ENCODE results near the gene CT47C1.

The CT47C1 gene

DNA sequence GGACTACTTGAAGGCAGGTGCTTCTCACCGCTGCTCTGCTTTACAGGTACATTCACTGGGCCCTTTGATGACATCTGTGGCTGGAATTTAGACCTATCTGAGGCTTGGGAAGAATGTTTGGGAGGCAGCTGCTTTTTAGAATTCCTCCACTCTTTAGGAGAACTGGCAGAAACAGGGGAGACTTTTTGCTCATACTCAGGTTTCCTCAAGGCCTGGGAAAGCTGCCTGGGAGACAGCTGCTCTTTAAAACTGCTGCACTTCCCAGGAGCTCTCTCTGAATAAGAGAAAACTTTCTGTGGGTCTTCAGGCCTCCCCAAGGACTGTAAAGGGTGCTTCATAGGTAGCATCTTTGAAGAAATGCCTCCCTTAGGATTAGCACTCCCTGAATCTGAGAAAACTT, 14.3 kb downstream of the CT47C1 start:
- no peaks in the 10 kb centered on the region for H3K36me3 ChIP-seq (ENCODE audit: control insufficient read depth in 2 of 2, insufficient read depth in 1 of 2, low read length in 2 of 2)
- TF ChIP-seq ZNF701 (tag by site-specific recombination; IDR thresholded peaks at IDR 0.05) (no peak), ZNF549 (tag by site-specific recombination; IDR thresholded peaks at IDR 0.05) (no peak)
- H3K9me3 ChIP-seq (ENCODE audit: control insufficient read depth, insufficient read depth, low read depth, low read length), result no peaks in the 10 kb centered on the region
- no peak overlapping the region for H3K4me3 ChIP-seq (ENCODE audit: low read depth, low read length)
- POLR2A ChIA-PET, result no interaction called here
- CTCF ChIA-PET, result no interaction called here
- no peaks in the 10 kb centered on the region for H3K4me1 ChIP-seq (ENCODE audit: control insufficient read depth, insufficient read depth, low read length)
- H3K27ac ChIP-seq (ENCODE audit: extremely low read depth, low read depth, low read length), result no peak overlapping the region

DNA sequence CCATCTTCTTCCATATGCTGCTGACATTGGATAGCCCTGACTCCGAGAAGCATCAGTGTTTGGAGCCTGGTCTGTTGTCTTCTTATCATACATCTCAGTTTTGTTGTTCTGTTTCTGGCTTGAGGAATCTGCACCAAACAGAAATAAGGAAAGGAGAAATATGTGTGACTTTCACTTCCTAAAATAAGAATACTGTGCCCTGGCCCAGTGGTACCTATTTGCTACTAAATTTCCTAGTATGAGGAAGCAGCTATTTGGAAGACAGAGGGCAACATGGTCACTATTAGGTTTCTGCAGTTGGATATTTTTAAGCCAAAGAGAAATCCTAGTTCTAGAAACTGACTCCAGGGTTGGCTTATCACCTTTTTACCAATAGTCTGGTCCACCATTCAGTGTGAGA, 16.8 kb downstream of the CT47C1 start:
- H3K27ac ChIP-seq (ENCODE audit: extremely low read depth, low read depth, low read length), result no peak overlapping the region
- H3K9me3 ChIP-seq (ENCODE audit: control insufficient read depth, insufficient read depth, low read depth, low read length), result no peaks in the 10 kb centered on the region
- H3K36me3 ChIP-seq (ENCODE audit: control insufficient read depth in 2 of 2, insufficient read depth in 1 of 2, low read length in 2 of 2), result no peaks in the 10 kb centered on the region
- ChIA-PET CTCF (no interaction called here), POLR2A (no interaction called here)
- no peak overlapping the region for H3K4me3 ChIP-seq (ENCODE audit: low read depth, low read length)
- TF ChIP-seq ZNF292 (tag by site-specific recombination; IDR thresholded peaks at IDR 0.05; ENCODE audit: borderline replicate concordance, low read depth) (no peak), ZNF133 (tag by site-specific recombination; IDR thresholded peaks at IDR 0.05) (no peak), SALL2 (tag by site-specific recombination; IDR thresholded peaks at IDR 0.05; ENCODE audit: borderline replicate concordance) (no peak), MEIS1 (CRISPR knock-in tag; IDR thresholded peaks at IDR 0.05; ENCODE audit: borderline replicate concordance) (no peak), ZNF146 (tag by site-specific recombination; IDR thresholded peaks at IDR 0.05) (no peak), ZNF223 (tag by site-specific recombination; IDR thresholded peaks at IDR 0.05) (no peak), ZNF48 (tag by site-specific recombination; IDR thresholded peaks at IDR 0.05) (no peak), ZNF112 (tag by site-specific recombination; IDR thresholded peaks at IDR 0.05) (no peak), SP2 (tag by site-specific recombination; IDR thresholded peaks at IDR 0.05) (no peak), GFI1B (tag by site-specific recombination; IDR thresholded peaks at IDR 0.05) (no peak), ZNF302 (tag by site-specific recombination; IDR thresholded peaks at IDR 0.05; ENCODE audit: low read depth) (no peak)
- TF ChIP-seq, protein P1, sequence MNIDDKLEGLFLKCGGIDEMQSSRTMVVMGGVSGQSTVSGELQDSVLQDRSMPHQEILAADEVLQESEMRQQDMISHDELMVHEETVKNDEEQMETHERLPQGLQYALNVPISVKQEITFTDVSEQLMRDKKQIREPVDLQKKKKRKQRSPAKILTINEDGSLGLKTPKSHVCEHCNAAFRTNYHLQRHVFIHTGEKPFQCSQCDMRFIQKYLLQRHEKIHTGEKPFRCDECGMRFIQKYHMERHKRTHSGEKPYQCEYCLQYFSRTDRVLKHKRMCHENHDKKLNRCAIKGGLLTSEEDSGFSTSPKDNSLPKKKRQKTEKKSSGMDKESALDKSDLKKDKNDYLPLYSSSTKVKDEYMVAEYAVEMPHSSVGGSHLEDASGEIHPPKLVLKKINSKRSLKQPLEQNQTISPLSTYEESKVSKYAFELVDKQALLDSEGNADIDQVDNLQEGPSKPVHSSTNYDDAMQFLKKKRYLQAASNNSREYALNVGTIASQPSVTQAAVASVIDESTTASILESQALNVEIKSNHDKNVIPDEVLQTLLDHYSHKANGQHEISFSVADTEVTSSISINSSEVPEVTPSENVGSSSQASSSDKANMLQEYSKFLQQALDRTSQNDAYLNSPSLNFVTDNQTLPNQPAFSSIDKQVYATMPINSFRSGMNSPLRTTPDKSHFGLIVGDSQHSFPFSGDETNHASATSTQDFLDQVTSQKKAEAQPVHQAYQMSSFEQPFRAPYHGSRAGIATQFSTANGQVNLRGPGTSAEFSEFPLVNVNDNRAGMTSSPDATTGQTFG (tag by site-specific recombination; IDR thresholded peaks at IDR 0.05; ENCODE audit: borderline replicate concordance), result no peak
- TF ChIP-seq, protein P2, sequence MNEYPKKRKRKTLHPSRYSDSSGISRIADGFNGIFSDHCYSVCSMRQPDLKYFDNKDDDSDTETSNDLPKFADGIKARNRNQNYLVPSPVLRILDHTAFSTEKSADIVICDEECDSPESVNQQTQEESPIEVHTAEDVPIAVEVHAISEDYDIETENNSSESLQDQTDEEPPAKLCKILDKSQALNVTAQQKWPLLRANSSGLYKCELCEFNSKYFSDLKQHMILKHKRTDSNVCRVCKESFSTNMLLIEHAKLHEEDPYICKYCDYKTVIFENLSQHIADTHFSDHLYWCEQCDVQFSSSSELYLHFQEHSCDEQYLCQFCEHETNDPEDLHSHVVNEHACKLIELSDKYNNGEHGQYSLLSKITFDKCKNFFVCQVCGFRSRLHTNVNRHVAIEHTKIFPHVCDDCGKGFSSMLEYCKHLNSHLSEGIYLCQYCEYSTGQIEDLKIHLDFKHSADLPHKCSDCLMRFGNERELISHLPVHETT (tag by site-specific recombination; IDR thresholded peaks at IDR 0.05), result no peak
- TF ChIP-seq, protein P3, sequence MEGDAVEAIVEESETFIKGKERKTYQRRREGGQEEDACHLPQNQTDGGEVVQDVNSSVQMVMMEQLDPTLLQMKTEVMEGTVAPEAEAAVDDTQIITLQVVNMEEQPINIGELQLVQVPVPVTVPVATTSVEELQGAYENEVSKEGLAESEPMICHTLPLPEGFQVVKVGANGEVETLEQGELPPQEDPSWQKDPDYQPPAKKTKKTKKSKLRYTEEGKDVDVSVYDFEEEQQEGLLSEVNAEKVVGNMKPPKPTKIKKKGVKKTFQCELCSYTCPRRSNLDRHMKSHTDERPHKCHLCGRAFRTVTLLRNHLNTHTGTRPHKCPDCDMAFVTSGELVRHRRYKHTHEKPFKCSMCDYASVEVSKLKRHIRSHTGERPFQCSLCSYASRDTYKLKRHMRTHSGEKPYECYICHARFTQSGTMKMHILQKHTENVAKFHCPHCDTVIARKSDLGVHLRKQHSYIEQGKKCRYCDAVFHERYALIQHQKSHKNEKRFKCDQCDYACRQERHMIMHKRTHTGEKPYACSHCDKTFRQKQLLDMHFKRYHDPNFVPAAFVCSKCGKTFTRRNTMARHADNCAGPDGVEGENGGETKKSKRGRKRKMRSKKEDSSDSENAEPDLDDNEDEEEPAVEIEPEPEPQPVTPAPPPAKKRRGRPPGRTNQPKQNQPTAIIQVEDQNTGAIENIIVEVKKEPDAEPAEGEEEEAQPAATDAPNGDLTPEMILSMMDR (tag by site-specific recombination; IDR thresholded peaks at IDR 0.05), result no peak
- TF ChIP-seq, protein P4, sequence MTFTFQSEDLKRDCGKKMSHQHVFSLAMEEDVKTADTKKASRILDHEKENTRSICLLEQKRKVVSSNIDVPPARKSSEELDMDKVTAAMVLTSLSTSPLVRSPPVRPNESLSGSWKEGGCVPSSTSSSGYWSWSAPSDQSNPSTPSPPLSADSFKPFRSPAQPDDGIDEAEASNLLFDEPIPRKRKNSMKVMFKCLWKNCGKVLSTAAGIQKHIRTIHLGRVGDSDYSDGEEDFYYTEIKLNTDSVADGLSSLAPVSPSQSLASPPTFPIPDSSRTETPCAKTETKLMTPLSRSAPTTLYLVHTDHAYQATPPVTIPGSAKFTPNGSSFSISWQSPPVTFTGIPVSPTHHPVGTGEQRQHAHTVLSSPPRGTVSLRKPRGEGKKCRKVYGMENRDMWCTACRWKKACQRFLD (tag by site-specific recombination; IDR thresholded peaks at IDR 0.05), result no peak
- H3K4me1 ChIP-seq (ENCODE audit: control insufficient read depth, insufficient read depth, low read length), result peaks cover 3% of the 10 kb centered on the region; the same call in 1 of the 2 replicates
